IPS-18c (cell line): ENCODE results near the gene ISYNA1.
A peak's percentile ranks its signal among the peaks of the same experiment; 100 is the strongest.

ENCODE experiments used
- H3K4me3 ChIP-seq: 2 replicates; pipeline ENCODE4 v1.7.0; 2013; ENCODE audit warnings: low read depth, mild to moderate bottlenecking, low read length, moderate library complexity; ENCODE audit not compliant: insufficient read depth
- H3K9me3 ChIP-seq: one replicate; pipeline ENCODE4 v1.6.1; 2013; ENCODE audit warnings: mild to moderate bottlenecking, low read length, moderate library complexity; ENCODE audit not compliant: control insufficient read depth, insufficient read depth

Gene ISYNA1

DNA sequence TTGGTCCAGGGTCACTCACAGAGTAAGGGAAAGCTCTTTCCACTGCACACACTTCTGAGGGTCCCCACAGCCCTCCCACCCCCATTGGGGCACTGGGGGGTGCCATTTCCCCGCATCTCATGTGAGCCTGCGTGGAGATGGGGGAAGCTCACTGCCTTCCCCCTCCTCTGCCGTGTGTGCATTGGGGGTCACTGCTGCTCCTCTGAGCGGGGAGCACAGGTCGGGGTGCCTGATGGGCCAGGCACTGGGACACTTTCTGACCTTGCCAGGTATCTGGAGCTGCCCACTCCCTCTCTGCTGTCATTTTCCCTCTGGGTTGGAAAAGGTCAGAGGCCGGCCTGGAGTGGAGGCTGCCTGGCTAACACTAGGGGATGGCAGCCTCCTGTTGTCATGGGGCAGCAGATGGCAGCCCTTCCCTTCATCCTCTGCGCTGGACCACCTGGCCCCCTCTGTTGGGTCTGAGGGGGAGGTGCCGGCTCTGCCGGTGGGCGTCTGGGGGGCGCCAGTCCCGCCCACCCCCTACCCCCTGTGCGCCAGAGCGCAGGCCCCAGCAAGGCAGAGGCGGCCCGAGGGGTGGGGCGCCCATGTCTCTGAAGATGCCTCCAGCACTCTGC, 9.7 kb downstream of the ISYNA1 start:
- Histone ChIP-seq H3K9me3 (no peaks in the 10 kb centered on the region), H3K4me3 (no peak overlapping the region; the same call in 1 of the 2 replicates)

- no peak overlapping the region for H3K4me3 ChIP-seq
- H3K9me3 ChIP-seq: no peaks in the 10 kb centered on the region
These were observed 10.2 kb downstream of the ISYNA1 start for GRCh38 chr19:18427743-18428113.

- Histone ChIP-seq H3K9me3 (no peaks in the 10 kb centered on the region), H3K4me3 (no peak overlapping the region)
These were observed 10.7 kb downstream of the ISYNA1 start for GRCh38 chr19:18427080-18427742.

DNA sequence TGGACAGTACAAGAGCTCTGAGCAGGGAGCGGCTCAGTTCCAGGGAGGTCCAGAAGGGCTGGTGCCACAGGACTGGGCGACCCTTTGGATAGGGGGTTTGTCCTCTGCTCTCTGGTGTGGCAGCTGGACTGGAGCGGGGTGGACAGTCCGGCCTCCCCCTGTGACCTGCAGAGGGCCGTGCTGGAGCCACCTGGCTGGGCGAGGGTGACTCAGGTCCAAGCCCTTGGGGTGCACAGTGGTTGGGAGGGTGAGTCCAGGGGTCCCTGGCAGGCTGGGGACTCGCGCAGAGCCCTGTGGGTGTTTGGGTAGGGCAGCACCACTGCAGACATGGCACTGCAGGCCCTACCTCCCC, 11.5 kb downstream of the ISYNA1 start:
- H3K9me3 ChIP-seq: no peaks in the 10 kb centered on the region
- no peak overlapping the region for H3K4me3 ChIP-seq

GRCh38 chr19:18425515-18426415, 12.2 kb downstream of the ISYNA1 start:
- no peaks in the 10 kb centered on the region for H3K9me3 ChIP-seq
- H3K4me3 ChIP-seq: no peak overlapping the region

- no peak overlapping the region for H3K4me3 ChIP-seq
- H3K9me3 ChIP-seq: no peaks in the 10 kb centered on the region
These were observed 12.9 kb downstream of the ISYNA1 start for GRCh38 chr19:18424890-18425514.

- Histone ChIP-seq H3K9me3 (no peaks in the 10 kb centered on the region), H3K4me3 (no peak overlapping the region)
These were observed 13.6 kb downstream of the ISYNA1 start for GRCh38 chr19:18424122-18424889.

DNA sequence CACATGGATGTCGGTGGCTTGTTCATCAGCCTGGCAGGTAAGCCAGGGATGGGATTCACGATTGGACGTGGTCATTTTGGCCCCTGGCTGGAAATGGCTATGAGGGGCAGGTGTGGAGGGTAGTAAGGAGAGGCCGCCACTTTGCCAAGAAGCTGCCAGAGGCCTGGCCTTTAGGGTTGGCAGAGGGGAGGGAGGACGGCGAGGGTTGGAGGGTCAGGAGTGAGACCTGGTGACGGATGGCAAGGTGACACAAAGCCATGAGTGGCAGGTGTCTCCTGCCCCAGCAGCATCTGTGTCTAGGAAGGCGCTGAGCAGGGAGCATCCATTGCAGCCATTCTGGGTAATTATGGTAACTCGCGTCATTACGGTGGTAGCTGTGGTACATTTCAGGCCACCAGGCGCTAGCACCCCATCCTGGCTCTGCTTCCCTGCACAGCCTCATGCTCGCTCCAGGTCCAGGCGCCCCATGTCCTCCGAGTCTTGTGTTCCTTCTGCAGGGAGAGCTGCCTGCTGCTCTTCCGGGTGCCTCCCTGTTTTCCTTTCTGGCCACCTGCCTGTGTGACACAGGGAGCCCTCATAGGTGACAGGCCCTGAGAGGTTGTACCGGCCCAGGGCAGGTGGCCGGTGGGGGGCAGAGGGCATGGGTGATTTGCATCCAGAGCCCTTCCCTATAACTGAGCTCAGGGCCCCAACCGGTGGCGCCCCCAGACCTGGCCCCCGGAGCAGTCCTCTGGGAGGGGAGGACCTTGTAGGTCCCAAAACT, 14.5 kb downstream of the ISYNA1 start:
- Histone ChIP-seq H3K9me3 (no peaks in the 10 kb centered on the region), H3K4me3 (no peak overlapping the region)

DNA sequence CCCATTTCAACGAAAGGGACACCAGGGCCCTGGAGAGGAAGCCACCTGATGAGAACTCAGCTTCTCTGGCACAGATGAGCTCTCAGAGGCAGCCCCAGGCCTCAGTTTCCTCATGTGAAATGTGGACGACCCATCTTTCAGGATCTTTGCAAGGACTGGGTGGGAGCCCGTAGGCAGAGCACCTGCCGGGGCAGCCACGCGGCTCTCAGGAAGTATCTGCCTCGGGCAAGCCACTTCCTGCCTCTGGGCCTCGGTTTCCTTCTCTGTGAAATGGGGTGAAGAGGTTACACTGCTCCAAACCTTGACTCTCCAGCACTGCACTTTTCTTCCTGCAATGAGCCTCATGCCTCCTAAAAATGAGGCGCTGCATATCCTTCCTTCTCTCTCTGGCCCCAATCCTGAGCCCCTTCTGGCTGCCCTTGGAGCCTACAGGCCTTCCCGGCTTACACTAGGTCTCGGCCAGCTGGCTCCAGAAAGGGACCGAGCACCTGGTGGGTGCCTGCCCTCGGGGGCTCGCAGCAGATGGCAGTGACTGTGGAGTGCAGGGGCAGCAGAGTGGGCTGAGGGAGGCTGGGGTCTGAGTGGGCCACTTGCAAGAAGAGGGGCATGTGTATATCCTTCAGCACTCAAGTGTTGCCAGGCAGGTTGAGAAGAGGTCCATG, 15.3 kb downstream of the ISYNA1 start:
- no peaks in the 10 kb centered on the region for H3K9me3 ChIP-seq
- no peak overlapping the region for H3K4me3 ChIP-seq

DNA sequence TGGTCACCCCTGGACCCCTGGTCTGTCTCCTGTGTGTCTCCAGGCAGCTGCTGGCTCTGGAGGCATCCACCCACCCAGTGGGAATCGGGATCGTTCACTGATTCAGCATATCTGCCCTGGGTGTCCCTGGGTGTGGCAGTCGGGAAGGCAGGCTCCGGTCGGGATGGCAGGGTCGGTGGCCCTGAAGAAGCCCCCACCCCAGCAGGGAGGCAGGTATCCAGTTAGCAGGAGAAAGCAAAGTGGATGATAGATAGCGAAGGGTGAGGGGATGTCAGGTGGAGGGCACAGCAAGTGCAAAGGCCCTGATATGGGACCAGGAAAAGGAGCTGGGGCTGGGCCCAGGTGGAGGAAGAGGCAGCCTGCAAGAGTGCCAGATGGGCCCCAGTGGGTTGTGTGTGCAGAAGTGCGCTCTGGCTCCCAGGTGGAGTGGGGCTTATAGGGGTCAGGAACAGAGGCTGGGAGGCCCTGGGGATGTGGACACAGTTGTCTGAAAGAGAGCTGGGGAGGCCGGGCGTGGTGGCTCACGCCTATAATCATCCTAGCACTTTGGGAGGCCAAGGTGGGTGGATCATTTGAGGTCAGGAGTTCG, 16.5 kb downstream of the ISYNA1 start:
- no peak overlapping the region for H3K4me3 ChIP-seq
- no peaks in the 10 kb centered on the region for H3K9me3 ChIP-seq

GRCh38 chr19:18420930-18421329, 17.0 kb downstream of the ISYNA1 start:
- no peak overlapping the region for H3K4me3 ChIP-seq

DNA sequence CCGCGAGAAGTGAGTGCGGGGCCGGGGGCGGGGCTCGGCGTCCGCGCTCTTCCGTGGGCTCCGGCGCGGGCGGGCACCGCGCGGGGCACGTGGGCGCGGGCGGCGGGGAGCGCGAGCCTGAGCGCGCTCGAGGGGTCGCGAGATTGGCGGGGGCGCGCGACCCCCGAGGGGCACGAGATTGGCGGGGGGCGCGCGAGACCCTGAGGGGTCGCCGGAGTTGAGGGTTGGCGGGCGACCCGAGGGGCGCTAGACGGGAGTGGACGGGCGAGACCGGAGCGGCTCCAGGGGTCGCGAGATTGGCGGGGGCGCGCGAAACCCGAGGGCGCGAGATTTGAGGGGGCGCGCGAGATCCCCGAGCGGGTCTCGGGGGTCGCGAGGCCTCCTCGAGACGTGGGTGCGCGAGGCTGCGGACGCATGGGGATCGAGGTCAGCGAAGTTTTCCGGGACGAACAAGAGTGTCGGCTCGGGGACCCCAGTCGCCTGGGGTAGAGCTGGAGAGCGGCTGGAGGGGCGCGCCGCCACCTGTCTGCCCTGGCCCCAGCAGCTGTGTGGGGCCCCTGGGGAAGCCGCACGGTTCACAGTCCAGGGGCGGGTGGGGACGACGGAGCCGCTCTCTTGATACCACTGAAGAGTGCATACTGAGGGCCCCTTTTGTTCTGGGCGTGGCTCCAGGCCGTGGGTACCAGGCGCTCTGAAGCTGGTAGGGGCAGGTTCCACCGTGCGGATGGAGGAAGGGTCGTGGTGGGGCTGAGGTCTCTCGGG, 18.1 kb downstream of the ISYNA1 start:
- H3K4me3 ChIP-seq: peak overlapping the region; percentile 56
- no peaks in the 10 kb centered on the region for H3K9me3 ChIP-seq

More at GRCh38 chr19:18420930-18421329, 17.0 kb downstream of the ISYNA1 start:
- H3K9me3 ChIP-seq: no peaks in the 10 kb centered on the region

GRCh38 chr19:18419195-18419698, 18.7 kb downstream of the ISYNA1 start, which contains the start of gene SSBP4:
TSS of gene SSBP4 (plus strand) at chr19:18419398. CDS start at chr19:18419649, 251 bp downstream.
- no peaks in the 10 kb centered on the region for H3K9me3 ChIP-seq

DNA sequence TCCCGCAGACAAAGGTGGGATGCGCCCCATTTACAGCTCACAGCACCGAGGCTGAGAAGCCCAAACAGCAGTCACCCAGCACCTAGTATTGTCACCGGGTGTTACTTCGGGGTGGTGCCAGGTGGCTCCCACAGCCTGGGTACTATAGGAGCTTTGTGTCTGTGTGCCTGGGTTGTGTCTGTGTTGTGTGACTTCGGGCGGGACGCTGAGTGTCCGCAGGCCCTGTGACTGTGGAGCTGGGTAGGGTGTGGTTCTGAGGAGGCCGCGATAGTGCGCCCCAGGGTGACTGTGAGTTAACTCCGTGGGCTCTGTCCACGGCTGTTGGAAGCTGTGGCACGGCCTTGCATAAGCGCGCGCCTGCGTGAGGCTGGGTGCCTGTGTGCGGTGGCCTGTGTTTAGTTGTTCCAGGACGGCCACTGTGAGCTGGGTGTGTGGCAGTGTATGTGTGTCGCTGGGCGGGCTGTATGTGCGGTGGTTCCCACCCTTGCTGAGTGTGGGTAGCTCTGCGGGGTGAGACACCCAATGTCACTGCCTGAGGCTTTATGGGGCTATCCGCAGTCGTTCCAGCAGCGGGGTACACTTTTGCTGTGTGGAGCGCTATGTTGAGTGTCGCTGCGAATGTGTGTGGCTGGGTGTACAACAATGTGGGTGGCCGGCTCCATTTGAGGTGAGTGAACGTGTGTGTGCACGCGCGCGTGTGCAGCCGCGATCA, 19.3 kb downstream of the ISYNA1 start:
- peak overlapping the region; percentile 34 for H3K4me3 ChIP-seq
- no peaks in the 10 kb centered on the region for H3K9me3 ChIP-seq

More at GRCh38 chr19:18419195-18419698, 18.7 kb downstream of the ISYNA1 start, which contains the start of gene SSBP4:
- H3K4me3 ChIP-seq: peak within 1 kb of the TSS; percentile 56
